Measurements from ENCODE around the gene CIAO3. TPM values are rescaled to one million over a fixed set of nuclear protein-coding genes. Genes with fewer than 3 reads are reported as not detected.
"Not testable (repeated sequence)": the region's sequence is repeated elsewhere in the genome, so short reads cannot be mapped to it uniquely, and the experiment has no call there.

The CIAO3 gene
- total RNA-seq, 1 donor from 2014 or later: 24.2 TPM

DNA sequence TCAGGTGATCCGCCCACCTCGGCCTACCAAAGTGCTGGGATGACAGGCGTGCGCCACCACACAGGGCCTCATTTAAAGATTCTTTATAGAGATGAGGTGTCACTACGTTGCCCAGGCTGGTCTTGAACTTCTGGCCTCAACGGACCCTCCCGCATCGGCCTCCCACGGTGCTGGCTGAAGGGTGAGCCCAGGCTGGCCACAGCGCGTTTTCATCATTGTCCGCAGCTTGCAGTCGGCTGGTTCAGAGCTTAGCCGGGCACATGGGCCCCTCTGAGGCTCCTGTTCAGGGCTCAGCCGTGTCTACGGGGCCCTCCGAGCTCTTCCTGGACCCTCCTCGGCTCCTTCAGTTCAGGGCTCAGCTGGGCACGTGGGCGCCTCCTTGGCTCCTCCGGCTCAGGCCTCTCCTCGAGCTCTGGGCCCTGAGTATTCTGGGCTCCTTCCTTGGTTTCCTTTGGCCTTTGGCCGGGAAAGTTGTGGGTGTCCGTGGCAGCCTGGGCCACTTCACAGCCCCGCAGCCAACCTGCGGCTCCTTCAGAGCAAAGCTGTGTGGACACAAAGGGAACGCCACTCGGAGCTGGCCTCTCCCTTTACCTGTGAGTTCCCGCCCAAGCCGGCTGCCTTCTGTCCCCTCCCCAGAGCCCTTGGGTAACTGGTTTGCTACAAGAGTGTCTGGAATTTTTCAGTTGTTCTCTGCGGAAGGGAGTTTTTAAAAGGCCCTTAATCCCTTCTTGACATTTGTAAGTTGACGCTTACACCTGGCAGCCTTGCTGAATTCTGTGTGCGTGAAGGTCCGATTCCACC is 18.5 kb upstream of the CIAO3 start:
- intact Hi-C loops (cut with DNase I): no loop called here
- Histone ChIP-seq H3K4me3 (no peak overlapping the region), H3K36me3 (no peaks in the 10 kb centered on the region), H3K27ac (peak overlapping the region; percentile 76), H3K9me3 (no peaks in the 10 kb centered on the region), H3K27me3 (no peaks in the 10 kb centered on the region), H3K4me1 (no peaks in the 10 kb centered on the region)
- DNase-seq (peak; percentile 89), ATAC-seq (peak; percentile 85)
- TF ChIP-seq CTCF (IDR thresholded peaks at IDR 0.05): no peak

GRCh38 chr16:756428-756827 is 15.6 kb upstream of the CIAO3 start:
- Histone ChIP-seq H3K27me3 (no peaks in the 10 kb centered on the region), H3K4me3 (no peak overlapping the region), H3K36me3 (no peaks in the 10 kb centered on the region), H3K27ac (no peak overlapping the region), H3K4me1 (no peaks in the 10 kb centered on the region), H3K9me3 (no peaks in the 10 kb centered on the region)
- TF ChIP-seq CTCF (IDR thresholded peaks at IDR 0.05): no peak
- DNase-seq (no peak), ATAC-seq (no peak)
- intact Hi-C loops (cut with DNase I): no loop called here

DNA sequence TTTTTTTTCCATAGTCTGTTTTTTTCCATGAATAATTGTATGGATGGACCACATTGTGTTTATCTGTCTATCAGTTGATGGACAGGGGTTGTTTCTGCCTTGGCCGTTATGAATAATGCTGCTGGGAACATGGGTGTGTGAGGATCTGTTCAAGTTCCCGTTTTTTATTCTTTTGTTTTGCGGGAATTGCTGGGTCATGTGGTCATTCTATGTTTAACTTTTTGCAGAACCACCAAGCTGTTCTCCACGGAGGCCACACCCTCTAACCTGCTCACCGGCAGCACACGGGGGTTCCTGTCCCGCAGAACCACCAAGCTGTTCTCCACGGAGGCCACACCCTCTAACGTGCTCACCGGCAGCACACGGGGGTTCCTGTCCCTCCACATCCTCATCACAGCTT is 13.9 kb upstream of the CIAO3 start:
- H3K4me1 ChIP-seq: no peaks in the 10 kb centered on the region
- intact Hi-C loops (cut with DNase I): no loop called here
- H3K27ac ChIP-seq: no peak overlapping the region
- no peaks in the 10 kb centered on the region for H3K27me3 ChIP-seq
- ATAC-seq: peak; percentile 45
- no peak overlapping the region for H3K4me3 ChIP-seq
- H3K36me3 ChIP-seq: no peaks in the 10 kb centered on the region
- H3K9me3 ChIP-seq: no peaks in the 10 kb centered on the region
- TF ChIP-seq CTCF (IDR thresholded peaks at IDR 0.05): no peak
- no peak for DNase-seq

- intact Hi-C loops (cut with DNase I); H3K9me3 ChIP-seq; ATAC-seq: not testable (repeated sequence)
These were observed 13.4 kb upstream of the CIAO3 start for GRCh38 chr16:754121-754607.

DNA sequence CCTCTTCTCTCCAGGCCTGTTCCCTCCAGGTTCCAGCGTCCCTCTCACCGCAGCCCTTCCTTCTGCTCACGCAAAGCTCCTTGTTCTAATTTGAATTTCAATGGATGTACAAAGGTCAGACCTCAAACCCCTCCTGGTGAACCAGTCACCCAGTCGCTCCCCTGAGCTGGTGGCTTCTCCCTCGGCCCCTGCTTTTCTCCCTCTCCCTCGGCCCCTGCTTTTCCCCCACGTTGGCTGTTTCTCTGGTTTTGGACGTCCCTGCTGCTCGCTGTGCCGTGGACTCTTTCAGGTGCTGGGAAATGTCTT is 11.2 kb upstream of the CIAO3 start:
- DNase-seq: no peak
- Histone ChIP-seq H3K36me3 (no peaks in the 10 kb centered on the region), H3K27ac (no peak overlapping the region), H3K4me3 (no peak overlapping the region), H3K27me3 (no peaks in the 10 kb centered on the region), H3K4me1 (no peaks in the 10 kb centered on the region), H3K9me3 (no peaks in the 10 kb centered on the region)
- TF ChIP-seq CTCF (IDR thresholded peaks at IDR 0.05): no peak
- ATAC-seq: no peak
- intact Hi-C loops (cut with DNase I): no loop called here

More at GRCh38 chr16:754121-754607, 13.4 kb upstream of the CIAO3 start:
- not testable (repeated sequence) for H3K4me3 ChIP-seq, H3K27ac ChIP-seq, H3K36me3 ChIP-seq, DNase-seq, H3K4me1 ChIP-seq, H3K27me3 ChIP-seq

GRCh38 chr16:751152-752006 is 10.6 kb upstream of the CIAO3 start:
- intact Hi-C loops (cut with DNase I): no loop called here
- TF ChIP-seq CTCF (IDR thresholded peaks at IDR 0.05): no peak
- H3K27ac ChIP-seq: no peak overlapping the region
- H3K27me3 ChIP-seq: no peaks in the 10 kb centered on the region
- no peaks in the 10 kb centered on the region for H3K9me3 ChIP-seq
- ATAC-seq: peak; percentile 72
- DNase-seq: peak; percentile 68
- no peaks in the 10 kb centered on the region for H3K4me1 ChIP-seq
- H3K36me3 ChIP-seq: no peaks in the 10 kb centered on the region
- H3K4me3 ChIP-seq: no peak overlapping the region
